NCI-H748 treated with DMSO at 0.1 percent for 48 hours (cell line): ENCODE results near the gene RETNLB.

Experiments
- DNase-seq: peaks from one replicate; lab custom pipeline; 2025; lab: John Stamatoyannopoulos, UW

Gene RETNLB, protein sequence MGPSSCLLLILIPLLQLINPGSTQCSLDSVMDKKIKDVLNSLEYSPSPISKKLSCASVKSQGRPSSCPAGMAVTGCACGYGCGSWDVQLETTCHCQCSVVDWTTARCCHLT

GRCh38 chr3:108757404-108757982 is at the start of gene RETNLB:
Gene RETNLB (minus strand): TSS chr3:108757410. CDS start chr3:108757185, 225 bp downstream.
- peak; percentile 79 for DNase-seq

DNA sequence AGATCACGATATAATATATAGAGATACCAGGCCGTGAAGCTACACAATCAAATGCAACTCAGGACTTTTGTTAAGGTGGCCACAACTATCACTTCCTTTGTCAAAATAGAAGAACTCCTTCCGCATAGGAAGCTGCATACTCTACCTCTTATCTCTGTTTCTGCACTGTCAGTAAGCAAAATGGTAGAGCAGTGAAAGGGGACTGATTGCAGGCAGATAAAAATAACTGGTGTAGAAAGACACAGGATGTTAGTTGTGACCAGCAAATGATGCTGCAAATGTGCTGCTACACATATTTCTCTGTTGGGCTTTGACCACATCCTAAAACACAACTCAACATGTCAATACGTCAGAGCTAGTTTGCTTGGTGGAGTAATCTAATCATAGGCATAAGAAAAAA is 49.1 kb upstream of the RETNLB start:
- no peak for DNase-seq

DNA sequence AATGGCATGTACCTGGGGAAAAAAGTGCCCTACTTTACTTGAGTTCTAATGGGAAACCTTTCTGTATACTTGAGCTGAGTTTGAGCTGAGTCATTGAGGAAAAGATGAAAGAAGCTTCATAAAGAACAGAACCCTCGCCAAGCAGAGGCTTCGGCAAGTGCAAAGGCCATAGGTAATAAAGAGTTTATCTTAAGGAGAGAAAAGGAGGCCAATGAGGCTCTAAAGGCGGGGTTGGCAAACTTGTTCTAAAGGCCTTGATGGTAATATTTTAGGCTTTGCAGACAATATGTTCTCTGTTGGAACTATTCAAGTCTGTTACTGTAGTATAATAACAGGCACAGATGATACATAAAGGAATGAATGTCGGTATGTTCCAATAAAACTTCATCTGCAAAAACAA is 47.8 kb upstream of the RETNLB start:
- DNase-seq: no peak

DNA sequence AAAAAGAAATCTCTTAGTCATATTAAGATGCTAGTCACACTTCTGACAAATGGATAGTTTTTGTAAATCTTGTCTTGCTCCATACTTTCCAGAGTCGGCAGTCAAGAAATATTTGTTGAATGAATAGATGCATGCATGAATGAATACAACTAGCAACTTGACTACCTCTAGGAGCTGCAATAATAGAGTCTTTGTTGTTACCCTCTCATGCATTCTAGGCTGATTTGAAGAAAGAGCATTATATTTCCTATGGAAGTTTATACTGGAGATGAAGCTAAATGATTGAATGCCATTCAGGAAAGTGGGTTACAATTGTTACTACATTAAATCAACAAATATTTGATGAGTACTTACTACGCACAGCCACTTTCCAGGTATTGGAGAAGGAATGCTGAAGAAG is 47.2 kb upstream of the RETNLB start:
- DNase-seq: no peak

DNA sequence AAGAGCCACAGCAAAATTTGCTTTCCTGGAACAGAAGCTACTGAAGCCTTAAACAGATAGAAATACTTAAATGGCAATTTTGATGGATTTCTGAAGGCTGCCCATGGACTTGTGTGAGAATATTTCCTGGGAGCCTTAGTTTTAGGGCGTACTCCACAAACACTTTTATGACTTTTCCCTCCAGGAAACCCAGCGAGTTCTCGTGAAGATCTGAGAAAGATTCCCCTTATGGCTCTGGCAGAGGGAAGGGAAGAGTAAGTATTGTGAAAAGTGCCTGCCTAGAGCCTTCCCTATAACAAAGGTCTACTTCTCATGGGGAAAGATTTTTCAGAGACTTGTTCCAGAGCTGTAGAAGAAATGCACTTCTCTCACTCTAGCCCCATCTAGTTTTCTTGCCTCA is 34.3 kb upstream of the RETNLB start:
- no peak for DNase-seq

GRCh38 chr3:108780235-108780634 is 23.0 kb upstream of the RETNLB start:
- no peak for DNase-seq

- DNase-seq: no peak
Measured at GRCh38 chr3:108779496-108779895, 22.3 kb upstream of the RETNLB start.

DNA sequence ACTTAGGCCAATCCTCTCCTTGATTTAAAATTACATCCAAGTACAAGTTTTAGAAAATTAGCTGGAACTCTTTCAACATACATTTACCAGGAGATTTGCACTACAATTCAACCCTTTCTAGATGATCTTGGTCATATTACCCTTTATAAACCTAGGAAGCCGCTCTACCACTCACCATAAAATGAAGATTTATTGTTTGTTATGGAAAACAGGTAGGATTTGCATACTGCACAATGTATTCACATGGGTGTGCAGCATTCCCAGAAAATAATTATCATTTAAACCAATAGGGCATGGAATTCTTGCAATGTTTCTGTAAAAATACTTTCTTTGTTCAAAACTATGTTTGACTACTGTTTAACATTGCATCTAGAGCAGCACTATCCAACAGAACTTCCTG is 18.4 kb upstream of the RETNLB start:
- DNase-seq: no peak

- no peak for DNase-seq
Measured at GRCh38 chr3:108767253-108767652, 10.0 kb upstream of the RETNLB start.

DNA sequence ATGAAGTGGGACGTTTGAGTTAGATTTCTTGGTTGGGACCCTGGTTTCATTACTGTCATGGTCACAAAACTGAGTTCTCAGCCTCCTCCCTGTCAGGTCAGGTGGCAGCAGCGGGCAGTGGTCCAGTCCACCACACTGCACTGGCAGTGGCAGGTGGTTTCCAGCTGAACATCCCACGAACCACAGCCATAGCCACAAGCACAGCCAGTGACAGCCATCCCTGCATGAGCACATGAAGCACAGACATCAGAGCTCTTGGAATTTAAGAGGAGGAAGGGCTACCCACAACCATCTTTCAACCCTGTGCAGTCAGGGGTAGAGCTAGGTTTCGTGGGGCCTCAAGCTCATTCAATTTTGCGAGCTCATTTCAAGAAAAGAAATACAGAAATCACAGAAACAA is 1.5 kb downstream of the RETNLB start:
- no peak for DNase-seq

DNA sequence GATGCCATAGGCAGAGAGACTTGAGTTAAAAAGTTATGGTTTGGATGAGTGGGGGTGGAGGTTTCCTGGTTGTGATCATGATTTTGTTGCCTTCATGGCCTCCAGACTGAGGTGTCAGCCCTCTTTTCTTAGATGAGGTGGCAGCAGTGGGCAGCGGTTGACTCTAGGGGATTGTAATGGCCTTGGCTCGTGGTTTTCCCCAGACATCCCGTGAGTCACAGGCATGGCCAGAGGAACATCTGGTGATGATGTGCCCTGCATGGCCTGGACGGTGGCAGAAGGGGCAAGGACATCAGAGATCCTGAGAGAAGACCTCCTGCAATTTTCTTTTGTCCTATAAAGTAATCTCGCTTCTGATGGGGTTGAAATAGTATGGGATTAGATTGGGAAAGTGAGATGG is 12.4 kb downstream of the RETNLB start:
- DNase-seq: no peak

DNA sequence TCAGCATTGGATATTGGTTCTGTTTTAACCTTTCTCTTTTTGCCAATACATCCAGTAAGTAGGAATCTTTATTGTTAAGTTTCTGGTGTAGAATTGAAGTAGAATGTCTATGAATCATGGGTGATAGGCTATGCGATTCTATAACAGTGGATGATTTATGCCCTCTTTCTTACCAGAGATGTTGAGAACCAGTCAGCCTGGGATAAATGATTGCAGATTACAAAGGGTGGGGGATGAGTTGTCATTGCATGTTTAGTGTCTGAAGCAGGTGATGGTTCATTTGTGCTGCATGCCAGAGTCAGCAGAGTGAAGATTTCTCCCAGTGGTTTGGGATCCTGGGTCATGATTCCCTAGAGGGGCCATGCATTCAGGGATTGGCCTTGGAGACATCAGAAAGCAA is 14.3 kb downstream of the RETNLB start:
- no peak for DNase-seq

- DNase-seq: no peak
Measured at GRCh38 chr3:108736821-108737220, 20.4 kb downstream of the RETNLB start.

- no peak for DNase-seq
Measured at GRCh38 chr3:108728934-108729333, 28.3 kb downstream of the RETNLB start.

DNA sequence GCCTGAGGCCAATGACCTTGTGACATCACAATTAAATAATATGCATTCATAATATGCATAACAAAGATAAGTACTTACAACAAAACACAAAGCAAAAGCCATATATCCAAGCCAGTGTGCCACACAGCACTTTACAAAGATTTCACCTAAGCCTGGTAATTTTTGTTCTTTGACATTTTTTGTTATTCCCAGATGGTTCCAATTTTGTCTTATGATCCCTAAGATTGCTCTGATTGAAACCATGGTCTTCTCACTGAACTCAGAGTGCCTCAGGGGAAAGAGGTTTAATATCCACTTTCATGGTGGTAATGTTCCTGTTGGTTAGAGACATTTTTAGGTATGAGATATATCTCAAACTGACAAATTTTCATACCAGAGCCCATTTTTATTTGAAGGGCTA is 29.1 kb downstream of the RETNLB start:
- DNase-seq: no peak

- DNase-seq: no peak
Measured at GRCh38 chr3:108724101-108724500, 33.1 kb downstream of the RETNLB start.

GRCh38 chr3:108722724-108723123 is 34.5 kb downstream of the RETNLB start:
- no peak for DNase-seq

DNA sequence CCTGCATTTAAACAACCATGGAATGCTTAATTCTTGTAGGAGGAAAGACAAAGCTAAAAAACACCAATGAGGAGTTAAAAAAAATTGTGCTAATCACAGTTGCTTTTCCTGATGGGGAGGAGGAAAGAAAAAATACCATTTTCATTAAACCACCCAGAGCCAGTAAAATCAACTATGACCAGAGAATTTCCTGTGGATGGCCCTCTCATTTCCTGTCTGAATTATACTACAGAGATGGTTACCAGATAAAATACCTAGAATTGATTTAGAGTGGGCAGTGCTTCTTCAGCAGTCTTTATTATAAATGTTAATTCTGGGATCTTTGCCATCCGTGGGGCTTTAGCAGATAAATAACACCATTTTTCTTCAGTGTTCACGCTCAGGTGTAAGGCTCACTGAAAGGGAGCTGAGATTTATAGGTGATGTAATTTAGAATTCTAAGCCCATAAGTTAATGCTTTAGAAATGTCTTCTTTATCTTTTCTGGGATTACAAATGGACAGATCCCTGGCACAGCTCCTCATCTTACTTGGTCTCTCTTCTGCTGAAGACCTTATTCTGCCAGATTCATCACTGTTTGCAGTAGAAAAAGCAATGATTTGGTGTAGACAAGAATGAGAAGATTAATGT is 37.9 kb downstream of the RETNLB start:
- DNase-seq: no peak

DNA sequence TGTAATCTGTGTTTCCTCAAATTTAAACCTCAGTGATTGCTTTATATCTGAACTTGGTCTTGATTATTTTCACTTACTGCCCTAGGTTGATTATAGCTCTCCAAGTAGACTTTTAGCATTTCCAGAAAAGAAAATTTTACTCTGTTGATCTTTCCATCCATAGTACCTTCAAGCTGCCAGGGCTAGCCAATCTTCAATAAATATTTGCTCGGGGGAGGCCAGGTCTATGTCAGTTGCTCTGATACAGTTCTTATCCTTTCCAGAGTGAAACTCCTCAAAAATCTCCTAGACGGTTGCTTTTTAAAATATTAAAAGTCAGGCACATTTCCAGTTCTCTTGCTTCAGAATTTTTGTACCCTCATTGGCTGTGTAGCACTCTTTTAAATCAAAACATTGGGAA is 38.8 kb downstream of the RETNLB start:
- DNase-seq: no peak

- no peak for DNase-seq
Measured at GRCh38 chr3:108713816-108714215, 43.4 kb downstream of the RETNLB start.

DNA sequence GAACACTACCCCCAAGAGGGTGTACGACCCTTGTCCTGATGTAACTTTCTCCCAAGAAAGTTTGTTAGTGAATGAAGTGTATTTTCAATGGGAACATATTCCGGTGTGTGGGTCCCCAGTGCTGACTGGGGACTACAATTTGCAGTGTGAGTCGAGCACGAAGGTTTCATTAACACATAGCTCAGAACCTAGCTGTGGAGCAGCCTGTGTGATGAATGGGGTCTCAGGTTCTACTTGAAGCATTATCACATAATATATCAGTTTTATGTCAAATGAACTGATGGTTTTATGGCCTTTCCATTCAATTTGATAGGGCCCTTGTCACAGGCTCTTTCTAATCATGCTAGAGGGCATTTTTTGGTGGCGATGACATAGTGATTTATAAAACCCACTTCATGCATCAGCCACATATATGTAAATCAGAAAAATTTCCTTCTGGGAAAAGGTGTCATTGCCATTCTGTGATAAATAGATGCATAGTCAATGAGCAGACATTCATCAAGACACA is 44.1 kb downstream of the RETNLB start:
- no peak for DNase-seq
